Mesendoderm (in vitro differentiated cells): ENCODE results near the gene HSF5.
A peak's percentile ranks its signal among the peaks of the same experiment; 100 is the strongest.
"Not testable (repeated sequence)": the region's sequence is repeated elsewhere in the genome, so short reads cannot be mapped to it uniquely, and the experiment has no call there.

Experiments
- DNase-seq: peaks from one replicate; pipeline ENCODE4 v3.0.0; 2013
- H2AK5ac ChIP-seq: 2 replicates; pipeline ENCODE4 v1.6.1; 2013; ENCODE audit warnings: low read length, inconsistent platforms
- H2BK120ac ChIP-seq: 2 replicates; pipeline ENCODE4 v1.6.1; 2013; ENCODE audit warnings: low read depth, mild to moderate bottlenecking, low read length, moderate library complexity, mixed read lengths
- H2BK15ac ChIP-seq: replicated peaks from 2 replicates; pipeline ENCODE4 v1.6.1; 2013; ENCODE audit warnings: low read depth, mild to moderate bottlenecking, moderate library complexity
- H2BK5ac ChIP-seq: 2 replicates; pipeline ENCODE4 v1.6.1; 2013; ENCODE audit warnings: low read length, inconsistent platforms
- H3K18ac ChIP-seq: 2 replicates; pipeline ENCODE4 v1.6.1; 2013; ENCODE audit warnings: mild to moderate bottlenecking, low read length, mixed read lengths
- H3K23ac ChIP-seq: one replicate; pipeline ENCODE4 v1.6.1; 2013; ENCODE audit warnings: low read length
- H3K27ac ChIP-seq: 2 replicates; pipeline ENCODE4 v1.5.1; 2013; ENCODE audit warnings: low read depth, mild to moderate bottlenecking, inconsistent platforms, low read length, moderate library complexity
- H3K27me3 ChIP-seq: 2 replicates; pipeline ENCODE4 v1.6.1; 2013; ENCODE audit warnings: low read length, control low read depth, mild to moderate bottlenecking, inconsistent platforms; ENCODE audit not compliant: insufficient read depth, poor library complexity
- H3K36me3 ChIP-seq: 2 replicates; pipeline ENCODE4 v1.6.1; 2013; ENCODE audit warnings: low read length, inconsistent platforms; ENCODE audit not compliant: control insufficient read depth, insufficient read depth
- H3K4ac ChIP-seq: one replicate; pipeline ENCODE4 v1.6.1; 2013; ENCODE audit warnings: low read depth, mild to moderate bottlenecking, low read length, moderate library complexity
- H3K4me1 ChIP-seq: 2 replicates; pipeline ENCODE4 v1.6.1; 2013; ENCODE audit warnings: low read depth, low read length, inconsistent platforms; ENCODE audit not compliant: control insufficient read depth
- H3K4me2 ChIP-seq: 2 replicates; pipeline ENCODE4 v1.6.1; 2013; ENCODE audit warnings: low read length
- H3K4me3 ChIP-seq: 2 replicates; pipeline ENCODE4 v1.5.1; 2013; ENCODE audit warnings: mild to moderate bottlenecking, low read length
- H3K56ac ChIP-seq: one replicate; pipeline ENCODE4 v1.6.1; 2013; ENCODE audit warnings: low read length
- H3K79me1 ChIP-seq: 2 replicates; pipeline ENCODE4 v1.6.1; 2013; ENCODE audit warnings: low read length, inconsistent platforms
- H3K79me2 ChIP-seq: 2 replicates; pipeline ENCODE4 v1.6.1; 2013; ENCODE audit warnings: mild to moderate bottlenecking, low read length; ENCODE audit not compliant: control insufficient read depth, insufficient read depth
- H3K9ac ChIP-seq: 2 replicates; pipeline ENCODE4 v1.6.1; 2013; ENCODE audit warnings: low read length, inconsistent platforms
- H4K5ac ChIP-seq: one replicate; pipeline ENCODE4 v1.6.1; 2013; ENCODE audit warnings: low read length
- H4K8ac ChIP-seq: one replicate; pipeline ENCODE4 v1.6.1; 2013; ENCODE audit warnings: low read depth, mild to moderate bottlenecking, control low read depth, low read length, moderate library complexity
- WGBS: extraction: QIAGEN DNeasy Blood & Tissue Kit; methylation state at CpG from one replicate; pipeline ENCODE4 v1.1.7; 2013; ENCODE audit warnings: low lambda C conversion rate, missing lambda C conversion rate; ENCODE audit not compliant: insufficient coverage; ENCODE audit errors: extremely low coverage; 5-methylcytosine and 5-hydroxymethylcytosine counted together

Gene HSF5

DNA sequence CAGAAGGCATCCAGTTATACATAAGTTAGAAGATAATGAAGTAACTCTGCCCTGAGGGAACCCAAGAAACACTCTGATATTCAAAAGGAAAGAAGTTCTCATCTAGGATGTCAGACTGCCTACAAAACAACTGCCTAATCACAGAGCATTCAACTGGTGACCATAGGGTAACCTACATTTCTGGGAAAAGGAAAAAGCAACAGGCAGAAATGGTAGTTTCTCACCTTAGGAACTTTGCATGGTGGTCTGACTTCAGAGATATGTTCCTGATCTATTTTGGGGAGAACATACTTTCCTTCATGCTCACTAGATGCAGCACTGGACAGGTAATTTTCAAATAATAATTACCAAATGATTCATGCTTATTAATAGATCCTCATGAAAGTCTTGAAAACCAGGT is 87.4 kb downstream of the HSF5 start:
- Histone ChIP-seq H2BK120ac (peak overlapping the region; percentile 28), H2BK5ac (no peak overlapping the region), H3K23ac (no peak overlapping the region), H4K5ac (no peak overlapping the region), H3K4me3 (no peak overlapping the region), H3K79me1 (no peaks in the 10 kb centered on the region), H3K4ac (no peak overlapping the region), H3K4me2 (no peak overlapping the region), H3K27ac (no peak overlapping the region), H3K79me2 (no peaks in the 10 kb centered on the region), H2BK15ac (no peak overlapping the region), H2AK5ac (no peak overlapping the region), H4K8ac (no peak overlapping the region), H3K36me3 (no peaks in the 10 kb centered on the region), H3K4me1 (peaks cover 9% of the 10 kb centered on the region), H3K56ac (no peak overlapping the region), H3K9ac (no peak overlapping the region), H3K27me3 (no peaks in the 10 kb centered on the region), H3K18ac (no peak overlapping the region)
- DNase-seq: no peak

DNA sequence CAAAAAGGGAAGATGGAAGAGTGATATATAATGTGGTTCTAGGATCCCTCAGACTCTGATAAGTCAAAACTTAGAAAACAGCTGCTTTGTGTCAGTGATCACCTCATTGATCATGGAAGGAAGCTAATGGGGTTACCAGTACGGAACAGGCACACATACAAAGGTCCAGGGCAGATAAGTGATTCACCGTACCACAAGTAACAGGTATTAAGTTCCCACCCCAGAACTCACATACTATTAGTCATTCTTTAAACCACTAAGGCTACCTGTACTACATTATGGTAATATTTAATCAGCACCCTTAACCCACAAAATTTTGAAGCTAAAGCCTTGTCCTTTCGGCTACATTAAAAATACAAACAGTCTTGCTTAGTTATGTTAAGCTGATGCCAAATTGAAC is 88.2 kb downstream of the HSF5 start:
- DNase-seq: no peak
- H2BK5ac ChIP-seq: no peak overlapping the region
- no peak overlapping the region for H2AK5ac ChIP-seq

DNA sequence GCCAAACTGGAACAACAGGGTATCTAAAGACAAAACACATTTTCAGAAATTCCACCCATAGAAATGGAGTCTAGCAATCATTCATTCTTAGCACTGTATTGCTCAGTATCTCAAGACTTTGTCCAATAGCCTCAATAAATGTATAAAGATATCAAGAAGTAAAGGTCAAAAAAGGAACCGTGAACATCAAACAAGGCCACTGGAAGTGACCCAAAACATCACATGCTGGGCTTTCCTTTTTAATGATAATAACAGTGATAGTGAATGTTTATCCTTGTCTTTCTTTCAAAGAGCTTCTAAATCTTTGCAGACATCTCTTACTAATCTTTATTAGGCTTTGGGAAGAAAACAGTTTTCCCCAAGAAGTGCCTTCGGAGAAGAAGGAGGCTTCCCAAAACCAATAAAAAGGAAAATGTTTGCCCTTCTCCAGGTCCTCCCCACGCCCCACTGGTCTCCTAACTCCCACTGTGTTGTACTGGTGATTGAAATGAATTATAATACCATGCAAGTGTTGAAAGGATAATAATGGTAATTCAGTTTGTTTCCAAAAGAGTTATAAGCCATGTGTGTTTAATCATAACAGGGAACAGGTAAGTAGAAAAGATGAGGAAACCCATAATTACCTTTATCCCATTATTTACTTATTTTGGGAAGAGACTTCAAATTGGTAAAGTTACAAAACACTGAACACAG is 89.5 kb downstream of the HSF5 start:
- Histone ChIP-seq H2BK120ac (no peak overlapping the region), H2AK5ac (no peak overlapping the region), H2BK15ac (no peak overlapping the region), H3K18ac (no peak overlapping the region), H3K4ac (no peak overlapping the region), H4K8ac (no peak overlapping the region), H3K56ac (no peak overlapping the region), H3K9ac (no peak overlapping the region), H3K23ac (no peak overlapping the region), H3K4me3 (no peak overlapping the region), H2BK5ac (no peak overlapping the region), H3K27me3 (no peaks in the 10 kb centered on the region), H4K5ac (no peak overlapping the region), H3K27ac (no peak overlapping the region), H3K36me3 (no peaks in the 10 kb centered on the region), H3K79me2 (no peaks in the 10 kb centered on the region), H3K79me1 (no peaks in the 10 kb centered on the region), H3K4me2 (no peak overlapping the region), H3K4me1 (peaks cover 9% of the 10 kb centered on the region)
- WGBS: no CpG with 5 or more reads among the region's 3 CpGs
- DNase-seq: no peak

More for the DNA sequence above, 88.2 kb downstream of the HSF5 start:
- no peak overlapping the region for H2BK15ac ChIP-seq
- H3K4ac ChIP-seq: no peak overlapping the region
- H3K27me3 ChIP-seq: no peaks in the 10 kb centered on the region
- H2BK120ac ChIP-seq: no peak overlapping the region
- no peak overlapping the region for H3K23ac ChIP-seq
- H3K18ac ChIP-seq: no peak overlapping the region
- no peaks in the 10 kb centered on the region for H3K79me1 ChIP-seq
- H3K56ac ChIP-seq: no peak overlapping the region
- WGBS: no CpG with 5 or more reads among the region's 3 CpGs
- H3K4me2 ChIP-seq: no peak overlapping the region
- H3K27ac ChIP-seq: no peak overlapping the region
- H3K9ac ChIP-seq: no peak overlapping the region
- H4K5ac ChIP-seq: no peak overlapping the region
- H3K36me3 ChIP-seq: no peaks in the 10 kb centered on the region
- H4K8ac ChIP-seq: no peak overlapping the region
- no peak overlapping the region for H3K4me3 ChIP-seq
- peaks cover 9% of the 10 kb centered on the region for H3K4me1 ChIP-seq
- H3K79me2 ChIP-seq: no peaks in the 10 kb centered on the region

DNA sequence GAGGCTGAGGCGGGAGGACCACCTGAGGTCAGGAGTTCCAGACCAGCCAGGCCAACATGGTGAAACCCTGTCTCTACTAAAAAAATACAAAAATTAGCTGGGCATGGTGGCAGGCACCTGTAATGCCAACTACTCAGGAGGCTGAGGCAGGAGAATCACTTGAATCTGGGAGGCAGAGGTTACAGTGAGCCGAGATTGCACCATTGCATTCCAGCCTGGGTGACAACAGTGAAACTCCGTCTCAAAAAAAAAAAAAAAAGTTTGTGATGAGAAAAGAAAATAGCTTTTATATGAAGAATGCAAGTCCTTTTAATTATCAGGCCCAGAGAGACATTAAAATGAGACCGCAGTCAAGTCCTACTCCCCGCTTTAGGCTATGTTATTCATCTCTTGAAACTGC is 90.8 kb downstream of the HSF5 start:
- not testable (repeated sequence) for H3K79me1 ChIP-seq, H2BK120ac ChIP-seq, H4K8ac ChIP-seq, H3K4me2 ChIP-seq, H2BK15ac ChIP-seq, H3K4me3 ChIP-seq, H3K23ac ChIP-seq, H3K27ac ChIP-seq, H3K79me2 ChIP-seq, H3K56ac ChIP-seq, H4K5ac ChIP-seq, H3K4me1 ChIP-seq, H2AK5ac ChIP-seq, H3K27me3 ChIP-seq, H3K36me3 ChIP-seq, DNase-seq, H2BK5ac ChIP-seq, H3K4ac ChIP-seq, H3K9ac ChIP-seq, H3K18ac ChIP-seq
- no CpG with 5 or more reads among the region's 5 CpGs for WGBS

GRCh38 chr17:58396173-58396572 is 92.0 kb downstream of the HSF5 start:
- Histone ChIP-seq H3K79me1 (no peaks in the 10 kb centered on the region), H3K79me2 (no peaks in the 10 kb centered on the region), H3K4ac (no peak overlapping the region), H3K18ac (no peak overlapping the region), H3K27ac (no peak overlapping the region), H3K4me3 (no peak overlapping the region), H2BK5ac (no peak overlapping the region), H3K56ac (no peak overlapping the region), H2BK120ac (no peak overlapping the region), H2BK15ac (no peak overlapping the region), H4K8ac (no peak overlapping the region), H3K23ac (no peak overlapping the region), H4K5ac (no peak overlapping the region), H3K4me1 (peaks cover 1% of the 10 kb centered on the region), H3K4me2 (no peak overlapping the region), H3K27me3 (no peaks in the 10 kb centered on the region), H3K9ac (no peak overlapping the region), H3K36me3 (no peaks in the 10 kb centered on the region), H2AK5ac (no peak overlapping the region)
- no CpG with 5 or more reads among the region's 4 CpGs for WGBS
- no peak for DNase-seq

GRCh38 chr17:58394534-58395223 is 93.5 kb downstream of the HSF5 start:
- H3K56ac ChIP-seq: no peak overlapping the region
- H3K4me3 ChIP-seq: no peak overlapping the region
- H3K4me1 ChIP-seq: peaks cover 1% of the 10 kb centered on the region
- no peak overlapping the region for H4K5ac ChIP-seq
- no peak overlapping the region for H3K9ac ChIP-seq
- no peak overlapping the region for H3K18ac ChIP-seq
- H3K79me1 ChIP-seq: no peaks in the 10 kb centered on the region
- no peak overlapping the region for H2BK15ac ChIP-seq
- no peak overlapping the region for H2BK120ac ChIP-seq
- DNase-seq: no peak
- H3K27ac ChIP-seq: no peak overlapping the region
- H3K36me3 ChIP-seq: no peaks in the 10 kb centered on the region
- H2BK5ac ChIP-seq: no peak overlapping the region
- WGBS: no CpG with 5 or more reads among the region's 3 CpGs
- no peaks in the 10 kb centered on the region for H3K79me2 ChIP-seq
- H4K8ac ChIP-seq: no peak overlapping the region
- no peak overlapping the region for H2AK5ac ChIP-seq
- H3K27me3 ChIP-seq: no peaks in the 10 kb centered on the region
- no peak overlapping the region for H3K4ac ChIP-seq
- H3K23ac ChIP-seq: no peak overlapping the region
- H3K4me2 ChIP-seq: no peak overlapping the region
